ENCODE data around the gene RYR3.

The RYR3 gene

DNA sequence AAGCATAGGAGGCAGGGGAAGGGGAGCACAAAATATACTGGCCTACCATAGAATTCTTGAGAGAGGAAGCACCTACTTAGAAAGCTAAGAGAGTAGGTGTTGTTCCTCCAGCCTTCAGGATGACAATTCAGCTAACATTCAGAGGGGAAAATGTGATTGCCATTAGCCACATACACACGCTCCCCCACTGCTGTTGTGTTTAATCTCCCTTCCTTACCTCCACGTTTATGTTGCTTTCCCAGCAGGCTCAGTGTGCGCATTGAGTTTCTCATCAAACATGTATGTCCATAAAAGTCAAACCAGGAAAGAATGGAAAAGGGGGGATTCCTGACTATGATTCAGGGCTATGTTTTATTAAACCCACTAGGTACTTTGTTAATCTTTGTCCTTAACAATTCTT, 512.4 kb downstream of the RYR3 start:
- DNase-seq (ENCODE audit: low read depth in 1 of 2, low spot score in 1 of 2) = no peak
- in situ Hi-C loops (cut with HindIII; ENCODE audit: low pct_unique_long_range_greater_than_20kb, low sequenced_read_pairs) = no loop called here
- TF ChIP-seq JUND (IDR thresholded peaks at IDR 0.05; ENCODE audit: low read depth) = no peak

DNA sequence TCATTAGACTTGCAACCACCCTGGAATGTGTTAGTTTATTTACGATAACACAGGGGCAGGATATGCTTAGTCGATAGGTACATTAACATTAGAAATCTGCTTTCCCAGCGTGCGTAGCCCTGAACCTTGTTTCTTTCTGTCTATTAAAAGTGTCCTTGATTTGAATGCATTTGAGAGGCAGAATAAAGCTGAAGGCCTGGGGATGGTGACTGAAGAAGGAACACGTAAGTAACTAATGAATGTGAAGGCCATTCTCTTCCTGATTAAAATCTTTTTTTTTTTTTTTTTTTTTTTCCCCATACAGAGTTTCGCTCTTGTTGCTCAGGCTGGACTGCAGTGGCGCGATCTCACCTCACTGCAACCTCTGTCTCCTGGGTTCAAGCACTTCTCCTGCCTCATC, 514.7 kb downstream of the RYR3 start:
- TF ChIP-seq JUND (IDR thresholded peaks at IDR 0.05; ENCODE audit: low read depth) = no peak
- DNase-seq (ENCODE audit: low read depth in 1 of 2, low spot score in 1 of 2) = no peak
- in situ Hi-C loops (cut with HindIII; ENCODE audit: low pct_unique_long_range_greater_than_20kb, low sequenced_read_pairs) = no loop called here

DNA sequence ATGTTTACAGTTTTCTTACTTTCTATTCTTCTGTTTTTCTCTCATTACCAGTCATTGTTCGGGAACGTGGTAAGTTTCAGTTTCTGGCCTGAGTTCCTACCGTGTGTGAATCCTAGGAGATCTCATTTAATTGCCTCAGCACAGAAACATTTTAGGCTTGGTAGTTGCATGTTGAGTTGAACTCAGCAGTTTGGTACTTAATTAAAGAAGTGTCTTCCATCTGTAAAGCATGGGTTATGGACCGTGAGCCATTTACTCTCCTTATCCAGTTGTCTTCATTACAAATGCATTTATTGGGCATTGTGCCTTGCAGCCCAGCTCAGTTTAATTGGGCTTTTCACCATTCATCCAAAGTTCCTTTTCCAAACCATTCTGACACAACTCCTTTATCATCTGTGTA, 515.4 kb downstream of the RYR3 start:
- TF ChIP-seq JUND (IDR thresholded peaks at IDR 0.05; ENCODE audit: low read depth) = no peak
- in situ Hi-C loops (cut with HindIII; ENCODE audit: low pct_unique_long_range_greater_than_20kb, low sequenced_read_pairs) = no loop called here
- no peak for DNase-seq (ENCODE audit: low read depth in 1 of 2, low spot score in 1 of 2)

DNA sequence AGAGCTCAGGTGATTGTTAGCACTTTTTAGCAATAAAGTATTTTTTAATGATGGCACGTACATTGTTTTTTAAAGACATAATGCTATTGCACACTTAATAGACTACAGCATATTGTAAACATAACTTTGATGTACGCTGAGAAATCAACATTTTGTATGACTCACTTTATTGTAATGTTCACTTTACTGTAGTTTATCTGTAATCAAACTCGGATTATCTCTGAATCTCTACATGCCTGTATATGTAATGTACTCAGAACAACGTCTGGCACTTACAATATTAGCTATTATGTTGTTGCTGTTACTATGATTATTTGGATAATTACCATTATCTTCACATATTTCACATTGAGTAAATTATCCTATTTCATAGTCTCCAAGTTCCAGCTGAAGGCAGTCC, 519.6 kb downstream of the RYR3 start:
- no peak for TF ChIP-seq JUND (IDR thresholded peaks at IDR 0.05; ENCODE audit: low read depth)
- DNase-seq (ENCODE audit: low read depth in 1 of 2, low spot score in 1 of 2) = no peak
- in situ Hi-C loops (cut with HindIII; ENCODE audit: low pct_unique_long_range_greater_than_20kb, low sequenced_read_pairs) = no loop called here

DNA sequence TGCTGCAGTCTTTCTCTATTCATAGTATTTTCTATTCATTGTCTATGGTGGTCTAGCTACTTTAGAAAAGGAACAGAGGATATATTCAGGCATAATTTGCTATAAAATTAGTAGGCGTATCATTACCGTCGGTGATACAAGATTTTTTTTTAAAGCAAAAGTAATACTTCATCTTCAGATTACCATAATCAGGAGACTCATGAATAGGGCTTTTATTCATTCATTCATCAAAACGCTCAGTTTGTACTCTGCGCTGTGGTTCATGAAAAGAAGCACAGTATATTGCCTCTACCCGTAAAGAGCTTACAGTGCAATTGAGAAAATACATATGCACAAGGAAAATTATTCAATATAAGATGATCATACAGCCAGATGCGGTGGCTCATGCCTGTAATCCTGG, 520.9 kb downstream of the RYR3 start:
- TF ChIP-seq JUND (IDR thresholded peaks at IDR 0.05; ENCODE audit: low read depth) = no peak
- in situ Hi-C loops (cut with HindIII; ENCODE audit: low pct_unique_long_range_greater_than_20kb, low sequenced_read_pairs) = no loop called here
- DNase-seq (ENCODE audit: low read depth in 1 of 2, low spot score in 1 of 2) = no peak

DNA sequence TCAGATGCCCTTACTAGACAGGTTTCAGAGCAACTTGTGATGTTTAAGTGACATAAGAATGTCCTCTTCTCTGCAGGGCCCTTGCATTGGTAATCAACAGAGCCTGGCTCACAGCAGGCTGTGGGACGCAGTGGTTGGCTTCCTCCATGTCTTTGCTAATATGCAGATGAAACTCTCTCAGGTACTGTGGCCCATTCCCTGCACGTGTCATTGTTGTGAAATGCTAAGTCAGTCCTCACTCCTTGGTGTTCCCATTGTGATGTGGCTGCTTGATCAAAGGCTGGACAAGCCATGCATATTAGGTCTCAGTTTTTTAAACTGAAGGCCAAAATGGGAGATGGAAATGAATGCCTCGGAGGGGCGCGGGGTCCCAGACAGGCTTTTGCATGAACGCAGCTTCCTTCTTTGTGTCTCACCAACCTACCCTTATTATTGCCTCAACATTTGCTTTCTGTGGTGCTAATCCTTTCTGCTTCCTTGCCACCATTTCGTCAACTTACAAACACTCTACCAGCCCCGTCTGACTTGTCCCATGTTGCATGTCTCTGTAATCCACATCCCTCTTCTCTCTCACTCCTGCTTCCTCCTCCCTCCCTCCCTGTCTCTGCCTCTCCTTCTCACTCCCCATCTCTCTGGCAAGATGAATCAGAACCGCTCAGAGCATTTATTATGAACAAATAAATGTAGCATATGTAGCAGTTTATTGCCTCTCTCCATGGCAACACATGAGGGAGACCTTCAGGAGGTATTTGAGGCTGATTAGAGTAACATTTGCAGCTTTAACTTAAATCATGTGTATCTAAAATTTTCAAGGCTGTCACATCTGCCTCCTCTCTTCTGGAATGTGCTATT, 524.4 kb downstream of the RYR3 start:
- in situ Hi-C loops (cut with HindIII; ENCODE audit: low pct_unique_long_range_greater_than_20kb, low sequenced_read_pairs) = no loop called here
- DNase-seq (ENCODE audit: low read depth in 1 of 2, low spot score in 1 of 2) = no peak
- TF ChIP-seq JUND (IDR thresholded peaks at IDR 0.05; ENCODE audit: low read depth) = no peak

DNA sequence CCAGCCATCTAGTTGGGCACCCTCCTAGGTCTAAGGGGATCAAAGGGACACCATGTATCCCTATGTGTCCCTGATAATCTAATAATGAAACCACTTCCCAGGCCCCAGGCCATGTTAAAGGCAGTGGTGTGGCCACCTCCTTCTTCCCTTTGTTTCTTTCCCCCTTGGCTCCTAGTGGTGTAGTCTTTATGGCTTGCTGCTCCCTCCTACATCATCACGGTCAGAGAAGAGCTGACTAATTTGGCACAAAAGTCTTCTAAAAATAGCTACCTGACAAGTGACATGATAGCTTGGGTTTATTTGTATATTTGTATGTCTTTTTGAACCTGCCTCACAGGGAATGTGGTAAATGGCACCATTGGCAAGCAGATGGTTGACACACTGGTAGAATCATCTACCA, 526.5 kb downstream of the RYR3 start:
- DNase-seq (ENCODE audit: low read depth in 1 of 2, low spot score in 1 of 2) = no peak
- TF ChIP-seq JUND (IDR thresholded peaks at IDR 0.05; ENCODE audit: low read depth) = no peak
- in situ Hi-C loops (cut with HindIII; ENCODE audit: low pct_unique_long_range_greater_than_20kb, low sequenced_read_pairs) = no loop called here

DNA sequence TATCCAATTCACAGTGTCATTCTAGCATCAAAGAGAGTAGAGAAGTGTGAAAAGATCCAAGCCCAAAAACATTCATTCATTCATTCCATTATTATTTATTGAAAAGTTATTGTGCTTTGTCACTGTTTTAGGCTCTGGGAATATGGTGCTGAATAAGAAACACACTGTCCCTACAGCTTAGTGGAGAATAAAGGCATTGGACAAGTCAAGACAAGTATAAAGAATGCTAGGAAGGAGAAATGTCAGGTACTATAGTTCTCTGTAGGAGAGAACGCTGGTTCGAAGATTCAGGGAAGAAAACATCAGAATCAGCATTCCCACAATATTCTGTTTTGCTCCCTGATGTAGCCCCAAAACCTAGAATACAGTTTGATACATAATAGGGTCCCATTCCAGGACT, 528.8 kb downstream of the RYR3 start:
- in situ Hi-C loops (cut with HindIII; ENCODE audit: low pct_unique_long_range_greater_than_20kb, low sequenced_read_pairs) = no loop called here
- no peak for DNase-seq (ENCODE audit: low read depth in 1 of 2, low spot score in 1 of 2)
- TF ChIP-seq JUND (IDR thresholded peaks at IDR 0.05; ENCODE audit: low read depth) = no peak

DNA sequence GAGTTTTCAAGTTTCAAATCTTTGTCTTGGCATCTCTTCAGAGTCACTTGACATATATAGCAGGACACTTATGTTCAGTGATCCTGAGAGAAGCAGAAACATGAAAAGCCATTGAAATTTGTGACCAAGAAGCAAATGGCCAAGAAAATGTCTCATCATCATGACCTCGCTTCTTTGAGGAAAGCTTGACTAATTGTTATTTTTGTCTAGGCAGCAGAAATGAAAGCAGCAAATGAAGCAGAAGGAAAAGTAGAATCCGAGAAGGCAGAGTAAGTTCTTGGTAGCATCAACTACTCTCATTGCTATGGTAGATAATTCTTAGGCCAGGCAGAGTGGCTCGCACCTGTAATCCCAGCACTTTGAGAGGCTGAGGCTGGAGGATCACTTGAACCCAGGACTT, 529.8 kb downstream of the RYR3 start:
- no peak for TF ChIP-seq JUND (IDR thresholded peaks at IDR 0.05; ENCODE audit: low read depth)
- DNase-seq (ENCODE audit: low read depth in 1 of 2, low spot score in 1 of 2) = no peak
- in situ Hi-C loops (cut with HindIII; ENCODE audit: low pct_unique_long_range_greater_than_20kb, low sequenced_read_pairs) = no loop called here

DNA sequence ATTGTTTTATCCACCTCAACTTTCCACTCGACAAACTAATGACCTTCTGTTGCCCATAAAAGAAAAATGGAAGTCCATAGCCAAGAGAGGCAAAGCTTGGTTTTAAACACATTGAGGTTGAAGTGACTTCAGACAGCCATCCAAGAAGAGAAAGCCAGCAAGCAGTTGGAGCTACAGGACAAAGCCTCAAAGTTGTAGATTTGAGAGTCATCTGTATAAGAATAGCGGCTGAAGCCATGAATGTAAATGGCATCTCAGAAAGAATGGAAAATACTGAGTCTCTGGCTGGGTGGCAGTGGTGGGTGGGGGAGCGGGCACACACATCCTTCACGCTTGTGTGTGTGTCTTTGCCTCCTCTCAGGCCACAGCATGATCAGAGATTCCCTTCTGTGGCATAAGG, 533.4 kb downstream of the RYR3 start:
- no peak for TF ChIP-seq JUND (IDR thresholded peaks at IDR 0.05; ENCODE audit: low read depth)
- in situ Hi-C loops (cut with HindIII; ENCODE audit: low pct_unique_long_range_greater_than_20kb, low sequenced_read_pairs) = no loop called here
- no peak for DNase-seq (ENCODE audit: low read depth in 1 of 2, low spot score in 1 of 2)

DNA sequence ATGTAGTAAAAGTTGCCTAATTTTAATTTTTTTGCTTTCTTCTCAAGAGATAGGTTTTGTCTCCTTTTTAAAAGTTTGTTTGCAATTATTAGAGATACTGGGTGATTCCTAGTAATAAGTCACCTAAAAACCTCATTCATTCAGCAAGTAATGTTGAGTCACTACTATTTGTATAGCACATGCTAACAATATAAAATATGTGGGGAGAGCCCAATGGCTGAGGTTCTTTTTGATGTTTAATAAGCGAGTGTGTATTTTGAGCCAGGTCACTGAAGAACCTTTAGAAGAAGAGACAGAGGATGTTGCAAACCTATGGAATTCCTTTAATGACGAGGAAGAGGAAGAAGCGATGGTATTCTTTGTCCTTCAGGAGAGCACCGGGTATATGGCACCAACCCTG, 533.8 kb downstream of the RYR3 start:
- DNase-seq (ENCODE audit: low read depth in 1 of 2, low spot score in 1 of 2) = no peak
- no peak for TF ChIP-seq JUND (IDR thresholded peaks at IDR 0.05; ENCODE audit: low read depth)
- in situ Hi-C loops (cut with HindIII; ENCODE audit: low pct_unique_long_range_greater_than_20kb, low sequenced_read_pairs) = no loop called here

DNA sequence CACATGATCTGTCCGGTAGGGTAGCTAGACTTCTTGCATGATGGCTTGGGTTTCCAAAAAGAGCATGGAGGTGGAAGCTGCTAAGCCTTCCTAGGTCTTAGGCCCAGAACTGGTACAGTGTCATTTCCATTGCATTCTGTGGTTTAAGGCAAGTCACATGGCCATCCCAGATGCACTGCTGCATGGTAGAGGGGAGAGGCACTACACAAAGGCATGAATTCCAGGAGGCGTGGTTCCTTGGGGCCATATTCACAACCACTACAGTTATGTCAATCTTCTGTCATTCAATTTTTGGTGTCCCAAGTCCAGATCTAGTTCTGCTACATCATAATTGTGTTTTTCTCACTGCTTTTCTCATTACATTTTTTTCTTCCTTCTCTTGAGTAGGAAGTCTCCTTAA, 535.4 kb downstream of the RYR3 start:
- DNase-seq (ENCODE audit: low read depth in 1 of 2, low spot score in 1 of 2) = peak in 1 of 2 experiments; percentile 33
- no peak for TF ChIP-seq JUND (IDR thresholded peaks at IDR 0.05; ENCODE audit: low read depth)
- in situ Hi-C loops (cut with HindIII; ENCODE audit: low pct_unique_long_range_greater_than_20kb, low sequenced_read_pairs) = no loop called here

DNA sequence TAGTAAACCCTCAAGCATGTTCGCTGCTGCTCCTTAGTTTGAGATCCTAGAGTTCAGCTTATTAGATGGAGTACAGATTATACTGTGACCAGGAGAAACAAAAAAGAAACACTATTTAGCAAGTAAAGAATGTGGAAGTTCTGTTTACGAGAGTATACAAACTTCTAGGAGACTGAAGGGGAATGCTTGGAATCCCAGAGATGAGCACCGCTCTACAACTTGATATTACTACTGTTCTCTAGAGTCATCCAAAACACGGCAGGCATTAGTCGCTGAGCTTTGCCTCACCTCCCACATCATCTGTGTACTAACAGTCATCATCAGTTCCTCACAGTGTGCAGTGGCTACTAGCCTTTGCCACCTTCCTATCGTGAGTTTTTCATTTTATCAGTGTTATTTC, 536.1 kb downstream of the RYR3 start:
- no peak for TF ChIP-seq JUND (IDR thresholded peaks at IDR 0.05; ENCODE audit: low read depth)
- in situ Hi-C loops (cut with HindIII; ENCODE audit: low pct_unique_long_range_greater_than_20kb, low sequenced_read_pairs) = no loop called here

DNA sequence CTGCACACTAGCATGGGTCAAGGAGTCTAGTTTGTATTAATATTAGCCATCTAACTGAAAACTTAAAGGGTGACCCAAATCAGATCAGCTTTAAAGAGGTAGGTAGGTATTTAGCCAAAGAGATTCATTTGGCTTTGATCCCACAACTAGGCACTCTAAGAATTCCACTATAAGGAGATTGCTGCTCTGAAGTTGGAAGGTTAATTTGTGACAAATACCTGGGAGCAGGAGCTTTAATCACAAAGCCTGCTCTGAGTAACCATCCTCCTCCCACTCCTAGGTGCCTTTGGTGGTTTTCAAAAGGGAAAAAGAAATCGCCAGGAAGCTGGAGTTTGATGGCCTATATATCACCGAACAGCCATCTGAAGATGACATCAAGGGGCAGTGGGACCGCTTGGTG, 537.2 kb downstream of the RYR3 start:
- in situ Hi-C loops (cut with HindIII; ENCODE audit: low pct_unique_long_range_greater_than_20kb, low sequenced_read_pairs) = no loop called here
- DNase-seq (ENCODE audit: low read depth in 1 of 2, low spot score in 1 of 2) = no peak
- TF ChIP-seq JUND (IDR thresholded peaks at IDR 0.05; ENCODE audit: low read depth) = no peak

More for the DNA sequence above, 536.1 kb downstream of the RYR3 start:
- DNase-seq (ENCODE audit: low read depth in 1 of 2, low spot score in 1 of 2) = no peak
